Panc1 (cell line): Measurements from ENCODE around the gene PIK3R1. TPM values are rescaled to one million over a fixed set of nuclear protein-coding genes. Genes with fewer than 3 reads are reported as not detected.

Experiments used
- ATAC-seq: fragments of 200-7000 bp; cut with Tn5 transposase; 2 replicates; pipeline ENCODE4 v1.9.1; 2020; ENCODE audit warnings: mild to moderate bottlenecking, moderate library complexity
- BruUV-seq: library from RNA; stranded (reverse); fragments of 400-500 nt; replicated peaks from 2 replicates; lab custom pipeline; 2021; lab: Mats Ljungman, UMichigan
- CTCF ChIA-PET: fragments of 300-600 bp; sonication (Branson Sonifier 250); formaldehyde crosslinking; loops from one replicate; lab custom pipeline; 2022; ENCODE audit warnings: antibody characterized with exemption; lab: Charles Lee
- POLR2A ChIA-PET: fragments of 300-600 bp; sonication (Branson Sonifier 250); formaldehyde crosslinking; loops from one replicate; lab custom pipeline; 2022; ENCODE audit warnings: antibody characterized with exemption; lab: Charles Lee
- DNase-seq: peaks from one replicate; pipeline ENCODE4 v3.0.0-alpha.2; 2010; ENCODE audit warnings: low read depth, low spot score
- H3K27ac ChIP-seq: 2 replicates; pipeline ENCODE4 v1.5.1; 2011; ENCODE audit warnings: mild to moderate bottlenecking, low read length, inconsistent platforms
- H3K27me3 ChIP-seq: fragments of 200-500 bp; sonication (Bioruptor generic); 2 replicates; pipeline ENCODE4 v1.6.0; 2014; ENCODE audit warnings: low read length, inconsistent platforms; ENCODE audit not compliant: control insufficient read depth, insufficient read depth
- H3K36me3 ChIP-seq: fragments of 200-500 bp; sonication (Bioruptor generic); 2 replicates; pipeline ENCODE4 v1.5.1; 2014; ENCODE audit warnings: inconsistent platforms, mild to moderate bottlenecking, low read length, moderate library complexity; ENCODE audit not compliant: control insufficient read depth, insufficient read depth
- H3K4me1 ChIP-seq: 2 replicates; pipeline ENCODE4 v1.5.1; 2011; ENCODE audit warnings: inconsistent platforms, mild to moderate bottlenecking, low read length, moderate library complexity; ENCODE audit not compliant: control insufficient read depth, insufficient read depth
- H3K4me3 ChIP-seq, 2 experiments: 2 replicates each; pipeline ENCODE4 v1.5.1; 2011 to 2012; ENCODE audit warnings: low read depth in 2 of 2, low read length in 2 of 2, mild to moderate bottlenecking in 2 of 2, inconsistent platforms in 1 of 2, moderate library complexity in 1 of 2
- H3K9me3 ChIP-seq: fragments of 200-500 bp; sonication (Bioruptor generic); 2 replicates; pipeline ENCODE4 v1.5.1; 2014; ENCODE audit warnings: low read depth, mild to moderate bottlenecking, inconsistent platforms, low read length, moderate library complexity; ENCODE audit not compliant: control insufficient read depth, insufficient read depth
- CTCF ChIP-seq: fragments of 450-650 bp; IDR thresholded peaks from 2 replicates; pipeline ENCODE4 v1.5.1; 2017; ENCODE audit warnings: mild to moderate bottlenecking
- POLR2AphosphoS5 ChIP-seq: IDR thresholded peaks from 2 replicates; pipeline ENCODE4 v1.6.1; 2012; ENCODE audit warnings: mild to moderate bottlenecking, low read depth, low read length, moderate library complexity
- REST ChIP-seq, 2 experiments: IDR thresholded peaks; 2 replicates each; pipeline ENCODE4 v1.6.1; 2011 to 2012; ENCODE audit warnings: low read depth in 2 of 2, control low read depth in 1 of 2, low read length in 1 of 2, mild to moderate bottlenecking in 1 of 2, moderate library complexity in 1 of 2; ENCODE audit not compliant: insufficient read depth in 1 of 2
- SIN3A ChIP-seq: IDR thresholded peaks from 2 replicates; pipeline ENCODE4 v1.6.1; 2012; ENCODE audit warnings: low read depth, mild to moderate bottlenecking, low read length, moderate library complexity, borderline replicate concordance; ENCODE audit not compliant: insufficient read depth
- TCF7L2 ChIP-seq: IDR thresholded peaks from 2 replicates; pipeline ENCODE4 v1.6.1; 2011; ENCODE audit warnings: mild to moderate bottlenecking, low read depth, low read length, inconsistent platforms
- in situ Hi-C: cut with HindIII; loops from 2 replicates; pipeline ENCODE4 v1.10.0; 2016; ENCODE audit warnings: low sequenced_read_pairs, low pct_unique_long_range_greater_than_20kb
- intact Hi-C: fragments of 100-400 bp; cut with micrococcal nuclease; formaldehyde crosslinking; loops from one replicate; pipeline ENCODE4 v1.10.0; 2022; ENCODE audit not compliant: unreplicated experiment
- total RNA-seq: library from RNA; stranded (reverse); gene quantifications from one replicate; pipeline ENCODE4 v1.2.1, GENCODE V29; 2021; ENCODE audit not compliant: unreplicated experiment

Gene PIK3R1
- total RNA-seq, 1 experiment from 2014 or later: 23.4 TPM

GRCh38 chr5:68272289-68272688, 56.7 kb downstream of the PIK3R1 start:
- Histone ChIP-seq H3K27me3 (no peaks in the 10 kb centered on the region), H3K9me3 (no peaks in the 10 kb centered on the region), H3K36me3 (peaks cover 2% of the 10 kb centered on the region; the same call in 1 of the 2 replicates), H3K27ac (no peak overlapping the region), H3K4me1 (peaks cover 2% of the 10 kb centered on the region; the same call in 1 of the 2 replicates), H3K4me3 (no peak overlapping the region)
- no peak for TF ChIP-seq TCF7L2
- no peak for TF ChIP-seq REST (IDR thresholded peaks at IDR 0.05; ENCODE audit: insufficient read depth in 1 of 2, low read depth in 2 of 2, low read length in 1 of 2)
- TF ChIP-seq CTCF: peak; percentile 22; the same call in 1 of the 2 replicates
- ATAC-seq (no peak), DNase-seq (no peak)
- no TSS peak for BruUV-seq
- intact Hi-C loops: no loop called here
- POLR2A ChIA-PET: interaction anchor here (0.6 kb wide), 1 partner anchor 263 kb away, joined by 3 read pairs; no protein-coding TSS in a partner anchor
- CTCF ChIA-PET: interaction anchor here (0.6 to 2.4 kb wide), 6 partner anchors 14 to 1026 kb away, joined by 3 to 8 read pairs (median 6); no protein-coding TSS in a partner anchor
- in situ Hi-C loops: no loop called here

- in situ Hi-C loops (no loop called here), intact Hi-C loops (no loop called here)
- BruUV-seq: no TSS peak
- TF ChIP-seq CTCF (no peak), TCF7L2 (no peak), REST (IDR thresholded peaks at IDR 0.05; ENCODE audit: insufficient read depth in 1 of 2, low read depth in 2 of 2, low read length in 1 of 2) (no peak), SIN3A (no peak), POLR2AphosphoS5 (no peak)
- Histone ChIP-seq H3K36me3 (peaks cover 2% of the 10 kb centered on the region; the same call in 1 of the 2 replicates), H3K9me3 (no peaks in the 10 kb centered on the region), H3K27me3 (no peaks in the 10 kb centered on the region), H3K4me1 (no peaks in the 10 kb centered on the region), H3K27ac (no peak overlapping the region), H3K4me3 (no peak overlapping the region)
- ChIA-PET POLR2A (no interaction called here), CTCF (no interaction called here)
- no peak for ATAC-seq
- DNase-seq: no peak
Observed at GRCh38 chr5:68273717-68274409, 58.3 kb downstream of the PIK3R1 start.
